HG03097 (cell line): ENCODE results near the gene OR51B5.
"Not testable (repeated sequence)": the region's sequence is repeated elsewhere in the genome, so short reads cannot be mapped to it uniquely, and the experiment has no call there.

ENCODE experiments used
- ATAC-seq: cut with Tn5 transposase; IDR thresholded peaks from one replicate; pipeline ENCODE4 v1.9.1; 2021; ENCODE audit not compliant: unreplicated experiment, low FRiP score

The OR51B5 gene

GRCh38 chr11:5343474-5344335 is at the start of gene OR51B5:
TSS of gene OR51B5 (minus strand) at chr11:5343524. CDS start at chr11:5343524, 0 bp downstream.
- ATAC-seq = no peak

GRCh38 chr11:5390210-5390609 is 46.9 kb upstream of the OR51B5 start:
- ATAC-seq = no peak

- no peak for ATAC-seq
These were observed 41.0 kb upstream of the OR51B5 start for GRCh38 chr11:5384335-5384734.

GRCh38 chr11:5383576-5383975 is 40.3 kb upstream of the OR51B5 start, which contains the start of gene OR51M1:
TSS of gene OR51M1 (plus strand) at chr11:5383812. CDS start at chr11:5389399, 5,587 bp downstream.
- no peak for ATAC-seq

GRCh38 chr11:5380740-5381342 is 37.5 kb upstream of the OR51B5 start:
- peak; percentile 82 for ATAC-seq

- peak; percentile 54 for ATAC-seq
These were observed 26.5 kb upstream of the OR51B5 start for GRCh38 chr11:5369789-5370188.

- no peak for ATAC-seq
These were observed 25.2 kb upstream of the OR51B5 start for GRCh38 chr11:5368502-5369043.

GRCh38 chr11:5367448-5368074 is 24.2 kb upstream of the OR51B5 start:
- ATAC-seq = no peak

GRCh38 chr11:5366856-5367255 is 23.5 kb upstream of the OR51B5 start:
- no peak for ATAC-seq

GRCh38 chr11:5366365-5366764 is 23.0 kb upstream of the OR51B5 start:
- not testable (repeated sequence) for ATAC-seq

GRCh38 chr11:5364214-5364613 is 20.9 kb upstream of the OR51B5 start:
- ATAC-seq = no peak

GRCh38 chr11:5363679-5364078 is 20.4 kb upstream of the OR51B5 start:
- no peak for ATAC-seq

- ATAC-seq = no peak
These were observed 18.8 kb upstream of the OR51B5 start for GRCh38 chr11:5362017-5362625.

- ATAC-seq = not testable (repeated sequence)
These were observed 12.7 kb upstream of the OR51B5 start for GRCh38 chr11:5356031-5356430.

GRCh38 chr11:5351208-5351607 is 7.9 kb upstream of the OR51B5 start, which contains the start of gene OR51B6:
TSS of gene OR51B6 (plus strand) at chr11:5351508. CDS start at chr11:5351508, 0 bp downstream.
- no peak for ATAC-seq

- ATAC-seq = no peak
These were observed 6.2 kb upstream of the OR51B5 start for GRCh38 chr11:5349550-5349949.

GRCh38 chr11:5348551-5349194 is 5.3 kb upstream of the OR51B5 start:
- no peak for ATAC-seq

- ATAC-seq = no peak
These were observed 2.5 kb upstream of the OR51B5 start for GRCh38 chr11:5345831-5346230.

GRCh38 chr11:5339771-5340322 is 3.5 kb downstream of the OR51B5 start:
- ATAC-seq = peak; percentile 90

GRCh38 chr11:5337253-5337652 is 6.1 kb downstream of the OR51B5 start:
- ATAC-seq = not testable (repeated sequence)
